GM18858 (cell line): ENCODE results near the gene NMRK2.
"Not testable (repeated sequence)": the region's sequence is repeated elsewhere in the genome, so short reads cannot be mapped to it uniquely, and the experiment has no call there.

ENCODE experiments used
- ATAC-seq: cut with Tn5 transposase; IDR thresholded peaks from one replicate; pipeline ENCODE4 v1.9.1; 2021; ENCODE audit not compliant: unreplicated experiment

NMRK2 gene

GRCh38 chr19:3964256-3965194 lies 31.7 kb downstream of the NMRK2 start:
- ATAC-seq: no peak

- no peak for ATAC-seq
These were observed 33.5 kb downstream of the NMRK2 start for GRCh38 chr19:3966051-3967017.

- not testable (repeated sequence) for ATAC-seq
These were observed 35.1 kb downstream of the NMRK2 start for GRCh38 chr19:3967983-3968382.

- no peak for ATAC-seq
These were observed 35.9 kb downstream of the NMRK2 start for GRCh38 chr19:3968556-3969434.

GRCh38 chr19:3969435-3970312 lies 36.8 kb downstream of the NMRK2 start:
- no peak for ATAC-seq

GRCh38 chr19:3970313-3970807 lies 37.5 kb downstream of the NMRK2 start:
- ATAC-seq: no peak

- ATAC-seq: peak; percentile 80
These were observed 38.1 kb downstream of the NMRK2 start, which contains the start of gene DAPK3 for GRCh38 chr19:3970808-3971598. Gene DAPK3, minus strand, starts transcription at chr19:3971099. Its CDS starts 1,364 bp downstream, at chr19:3969735.

- no peak for ATAC-seq
These were observed 42.3 kb downstream of the NMRK2 start for GRCh38 chr19:3975144-3975543.

GRCh38 chr19:3975637-3976087 lies 42.8 kb downstream of the NMRK2 start:
- no peak for ATAC-seq

GRCh38 chr19:3976495-3977241 lies 43.8 kb downstream of the NMRK2 start:
- ATAC-seq: no peak

- no peak for ATAC-seq
These were observed 44.6 kb downstream of the NMRK2 start for GRCh38 chr19:3977242-3978143.

GRCh38 chr19:3978145-3978544 lies 45.3 kb downstream of the NMRK2 start:
- ATAC-seq: no peak

- no peak for ATAC-seq
These were observed 46.4 kb downstream of the NMRK2 start for GRCh38 chr19:3979289-3979673.

GRCh38 chr19:3979674-3980352 lies 46.9 kb downstream of the NMRK2 start:
- ATAC-seq: no peak

GRCh38 chr19:3980353-3981251 lies 47.7 kb downstream of the NMRK2 start:
- no peak for ATAC-seq
